HG02885 (cell line): ENCODE measurements around the gene LARP4.
"Not testable (repeated sequence)": the region's sequence is repeated elsewhere in the genome, so short reads cannot be mapped to it uniquely, and the experiment has no call there.

Source experiments
- ATAC-seq: cut with Tn5 transposase; IDR thresholded peaks from one replicate; pipeline ENCODE4 v1.9.1; 2021; ENCODE audit warnings: mild to moderate bottlenecking; ENCODE audit not compliant: unreplicated experiment, poor library complexity

Gene LARP4

DNA sequence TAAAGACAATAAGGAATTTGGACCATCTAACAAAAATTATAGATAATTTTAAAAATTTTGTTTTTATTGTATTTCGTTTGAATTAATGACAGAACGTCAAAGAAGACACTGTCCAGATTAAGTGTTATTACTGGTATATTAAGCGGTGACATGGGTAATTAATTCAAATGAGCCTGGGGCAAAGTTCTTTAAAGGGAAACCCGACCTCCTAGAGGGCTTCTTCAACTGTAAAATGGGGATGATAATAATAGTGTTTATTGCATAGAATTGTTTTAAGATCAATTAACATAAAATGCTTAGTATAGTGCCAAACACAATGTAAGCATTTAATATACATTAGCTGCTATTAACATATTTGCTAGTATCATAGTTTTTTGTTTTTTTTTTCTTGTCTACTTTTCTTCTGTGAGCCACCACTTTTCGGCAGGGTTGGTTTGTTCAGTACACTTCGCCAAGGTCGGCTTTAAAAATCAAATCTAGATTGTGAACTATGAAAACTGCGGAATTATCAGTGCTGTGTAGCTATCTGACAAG is 514 bp upstream of the LARP4 start:
- no peak for ATAC-seq

DNA sequence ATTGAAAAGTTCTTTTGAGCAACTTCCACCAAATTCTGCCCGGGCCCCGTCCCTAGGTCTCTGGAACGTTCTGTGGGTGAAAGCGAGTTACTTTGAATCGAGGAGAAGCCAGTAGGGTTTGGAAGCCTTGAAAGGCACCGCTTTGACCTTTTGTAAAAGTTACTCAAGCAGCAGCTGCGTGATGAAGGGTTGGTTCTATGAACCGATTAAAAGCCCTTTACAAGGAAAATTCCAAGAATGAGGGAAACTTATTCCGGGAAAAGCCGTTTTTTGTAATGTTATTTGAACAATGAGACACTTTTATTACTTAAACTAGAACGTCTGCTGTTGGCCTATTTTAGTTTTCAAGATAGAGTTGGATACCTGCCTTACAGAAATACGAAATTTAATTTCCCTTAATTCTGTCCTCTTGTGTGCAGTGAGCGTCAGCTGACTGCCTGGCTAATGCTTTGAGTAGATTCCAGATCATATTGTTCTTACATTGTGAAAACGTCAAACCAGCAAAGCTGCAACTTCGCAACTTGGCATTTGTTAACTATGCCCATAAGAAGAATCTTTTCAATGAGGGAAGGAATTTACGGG is 906 bp downstream of the LARP4 start:
- ATAC-seq, result no peak

DNA sequence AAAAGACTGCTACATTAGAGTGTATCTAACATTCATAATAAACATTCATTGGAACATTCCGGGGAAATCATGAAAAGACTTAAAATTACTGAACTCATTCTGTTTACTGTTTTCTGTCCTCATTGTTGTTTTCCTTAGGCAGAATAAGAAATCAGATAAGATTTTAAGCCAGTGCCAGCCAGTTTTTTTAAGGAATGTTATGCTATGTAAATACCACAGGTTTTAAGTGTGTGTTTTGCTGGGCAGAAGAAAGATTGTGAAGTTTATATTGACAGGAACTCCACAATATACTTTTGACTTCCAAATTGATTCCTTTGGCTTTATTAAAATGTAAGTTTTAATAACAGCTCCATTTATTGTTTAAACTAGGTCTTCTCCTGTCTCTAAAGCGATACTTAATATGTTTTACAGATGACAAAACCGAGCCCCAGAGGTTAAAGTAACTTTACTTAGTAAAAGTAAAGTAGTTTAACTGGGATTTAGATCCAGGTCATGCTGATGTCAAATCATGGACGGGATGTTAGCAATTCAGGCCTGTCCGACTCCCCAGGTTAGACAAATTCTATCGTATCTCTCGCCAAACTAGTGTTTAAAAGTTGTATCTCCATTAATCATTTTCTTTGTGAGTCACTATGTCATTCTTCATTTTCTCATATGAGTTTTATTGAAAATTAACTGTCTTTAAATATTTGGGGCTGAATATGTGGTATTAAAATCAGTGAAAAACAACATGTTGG is 1.7 kb downstream of the LARP4 start:
- no peak for ATAC-seq

DNA sequence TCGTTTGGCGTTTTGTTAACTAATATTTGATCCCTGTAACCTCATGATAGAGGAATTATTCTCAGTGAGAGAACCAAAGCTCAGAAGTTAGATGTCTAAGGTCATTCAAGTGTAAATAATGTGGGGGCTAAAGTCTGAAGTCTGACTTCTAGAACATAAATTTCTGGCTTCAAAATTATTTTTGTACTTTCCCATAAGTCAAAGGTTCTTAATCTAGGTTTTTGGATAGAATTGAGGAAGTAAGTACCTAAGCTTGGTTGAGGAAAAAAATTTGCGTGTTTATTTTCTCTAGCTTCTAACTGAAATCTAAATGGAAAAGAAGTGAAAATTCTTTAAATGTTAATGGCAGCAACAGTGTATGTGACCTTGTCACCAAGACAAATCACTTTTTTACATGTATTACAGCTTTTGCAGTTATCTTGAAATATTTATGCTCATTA is 2.3 kb downstream of the LARP4 start:
- ATAC-seq, result no peak

DNA sequence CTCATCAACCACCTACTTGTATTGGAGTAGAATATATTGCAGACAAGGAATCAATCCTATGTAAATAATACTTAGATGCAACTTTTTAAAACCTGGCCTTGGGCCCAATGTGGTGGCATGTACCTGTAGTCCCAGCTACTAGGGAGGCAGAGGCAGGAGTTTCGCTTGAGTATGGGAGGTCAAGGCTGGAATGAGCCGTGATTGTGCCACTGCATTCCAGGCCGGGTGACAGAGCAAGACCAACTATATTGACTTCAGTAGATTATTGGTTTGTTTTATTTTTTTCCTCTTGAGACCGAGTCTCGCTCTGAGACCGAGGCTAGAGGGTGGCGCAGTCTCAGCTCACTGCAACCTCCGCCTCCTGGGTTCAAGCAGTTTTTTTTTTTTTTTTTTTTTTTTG is 3.6 kb downstream of the LARP4 start:
- no peak for ATAC-seq

DNA sequence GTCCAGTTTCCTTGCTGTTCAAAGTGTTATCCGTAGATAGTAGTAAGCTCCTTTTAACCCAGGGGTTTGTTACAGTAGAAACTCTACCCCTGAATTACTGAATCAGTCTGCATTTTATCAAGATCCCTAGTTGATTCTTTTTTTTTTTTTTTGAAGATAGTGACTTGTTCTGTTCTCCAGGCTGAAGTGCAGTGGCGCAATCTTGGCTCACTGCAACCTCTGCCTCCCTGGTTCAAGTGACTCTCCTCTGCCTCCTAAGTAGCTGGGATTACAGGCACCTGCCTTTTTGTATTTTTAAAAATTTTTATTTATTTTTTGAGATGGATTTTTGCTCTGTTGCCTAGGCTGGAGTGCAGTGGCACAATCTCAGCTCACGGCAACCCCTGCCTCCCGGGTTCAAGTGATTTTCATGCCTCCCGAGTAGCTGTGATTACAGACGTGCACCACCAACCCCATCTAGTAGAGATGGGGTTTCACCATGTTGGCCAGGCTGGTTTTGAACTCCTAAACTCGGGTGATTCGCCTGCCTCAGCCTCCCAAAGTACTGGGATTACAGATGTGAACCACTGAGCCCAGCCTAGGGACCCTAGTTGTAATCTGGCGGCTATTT is 10.5 kb downstream of the LARP4 start:
- ATAC-seq, result no peak

DNA sequence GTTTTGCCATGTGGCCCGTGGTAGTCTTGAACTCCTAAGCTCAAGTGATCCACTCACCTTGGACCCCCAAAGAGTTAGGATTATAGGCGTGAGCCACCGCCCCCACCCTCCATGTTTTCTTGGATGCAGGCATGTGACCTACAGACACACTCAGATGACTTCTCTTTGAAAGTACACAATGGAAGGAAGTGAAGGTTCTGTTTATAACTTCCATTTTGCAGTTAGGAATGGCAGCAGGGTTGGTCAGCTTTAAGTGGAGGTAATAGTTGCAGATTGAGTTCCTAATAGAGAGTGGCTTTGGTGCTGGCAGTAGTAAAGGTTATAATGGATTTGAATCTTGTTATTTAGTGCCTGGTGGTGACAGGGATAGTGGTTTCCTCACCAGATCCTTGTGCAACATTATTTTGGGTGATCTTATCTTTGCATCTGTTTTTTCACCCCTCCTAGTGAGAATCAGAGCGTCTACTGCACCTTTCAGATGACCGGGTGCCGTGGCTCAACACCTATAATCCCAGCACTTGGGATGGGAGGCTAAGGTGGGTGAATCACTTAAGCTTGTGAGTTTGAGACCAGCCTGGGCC is 15.3 kb downstream of the LARP4 start:
- no peak for ATAC-seq

- ATAC-seq, result no peak
Observed at GRCh38 chr12:50419112-50419909, 18.6 kb downstream of the LARP4 start.

GRCh38 chr12:50422855-50423254 is 22.2 kb downstream of the LARP4 start:
- not testable (repeated sequence) for ATAC-seq

DNA sequence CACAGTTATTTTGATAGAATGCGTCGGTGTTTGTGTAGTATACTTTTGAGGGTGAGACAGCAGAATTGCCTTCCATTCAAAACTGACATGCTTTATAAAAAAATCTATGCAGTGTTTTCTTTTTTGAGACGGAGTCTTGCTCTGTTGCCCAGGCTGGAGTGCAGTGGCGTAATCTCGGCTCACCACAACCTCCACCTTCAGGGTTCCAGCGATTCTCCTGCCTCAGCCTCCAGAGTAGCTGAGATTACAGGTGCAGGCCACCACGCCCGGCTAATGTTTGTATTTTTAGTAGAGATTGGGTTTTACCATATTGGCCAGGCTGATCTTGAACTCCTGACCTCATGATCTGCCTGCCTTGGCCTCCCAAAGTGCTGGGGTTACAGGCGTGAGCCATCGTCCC is 22.7 kb downstream of the LARP4 start:
- not testable (repeated sequence) for ATAC-seq

DNA sequence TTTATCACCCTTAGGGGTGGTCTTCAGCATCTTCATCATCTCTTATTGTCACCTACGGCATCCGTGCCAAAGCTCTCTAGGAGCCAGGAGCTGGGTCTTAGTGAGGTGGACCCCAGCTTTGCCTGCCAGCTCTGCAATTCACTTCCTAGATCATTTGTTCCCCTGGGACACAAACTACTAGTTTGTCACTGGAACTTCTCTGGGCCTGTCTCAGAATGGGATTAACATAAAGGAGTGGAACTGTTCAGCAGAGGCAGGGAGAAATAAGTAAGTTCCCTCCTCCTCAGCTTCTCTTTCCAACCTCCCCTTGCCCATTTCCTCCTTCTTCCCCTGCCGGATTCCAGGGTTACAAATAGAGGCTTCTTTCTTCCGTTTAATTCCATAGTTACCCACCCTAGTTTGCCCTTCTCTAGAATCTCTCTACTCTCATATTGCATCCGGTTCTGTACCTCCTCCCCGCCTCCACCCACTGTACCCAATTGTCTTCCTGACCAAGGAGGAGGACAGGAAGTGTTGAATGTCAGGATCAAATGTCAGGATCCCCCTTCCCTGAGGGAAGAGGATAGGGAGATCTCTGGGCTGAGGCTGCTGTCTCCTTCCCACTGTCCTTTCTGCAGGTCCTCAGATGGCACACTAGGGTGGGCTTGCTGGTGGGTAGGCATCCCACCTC is 25.0 kb downstream of the LARP4 start:
- no peak for ATAC-seq

DNA sequence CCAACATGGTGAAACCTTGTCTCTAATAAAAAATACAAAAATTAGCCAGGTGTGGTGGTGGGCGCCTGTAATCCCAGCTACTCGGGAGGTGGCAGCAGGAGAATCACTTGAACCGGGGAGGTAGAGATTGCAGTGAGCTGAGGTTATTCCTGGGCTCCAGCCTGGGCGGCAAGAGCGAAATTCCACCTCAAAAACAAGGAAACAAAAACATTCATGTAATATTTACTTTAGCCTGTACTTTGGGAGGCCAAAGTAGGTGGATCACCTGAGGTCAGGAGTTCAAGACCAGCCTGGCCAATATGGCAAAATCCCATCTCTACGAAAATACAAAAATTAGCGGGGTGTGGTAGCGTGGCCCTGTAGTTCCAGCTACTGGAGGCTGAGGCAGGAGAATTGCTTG is 31.0 kb downstream of the LARP4 start:
- not testable (repeated sequence) for ATAC-seq

DNA sequence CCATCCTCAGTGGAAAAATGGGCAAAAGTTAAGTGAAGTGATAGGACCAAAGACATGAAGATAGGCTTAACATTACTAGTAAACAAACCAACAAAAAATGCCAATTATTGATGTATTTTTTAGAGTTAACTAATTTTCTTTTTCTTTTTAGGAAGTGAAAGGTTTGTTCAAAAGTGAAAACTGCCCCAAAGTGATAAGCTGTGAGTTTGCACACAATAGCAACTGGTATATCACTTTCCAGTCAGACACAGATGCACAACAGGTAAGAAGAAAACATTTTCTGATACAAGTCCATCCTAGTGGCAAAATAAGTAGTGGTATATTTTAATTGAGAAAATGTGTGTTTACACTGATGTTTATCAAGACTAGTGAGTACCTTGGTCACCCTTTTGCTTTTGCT is 39.6 kb downstream of the LARP4 start:
- ATAC-seq, result no peak

- ATAC-seq, result no peak
Observed at GRCh38 chr12:50441763-50442162, 41.1 kb downstream of the LARP4 start.

DNA sequence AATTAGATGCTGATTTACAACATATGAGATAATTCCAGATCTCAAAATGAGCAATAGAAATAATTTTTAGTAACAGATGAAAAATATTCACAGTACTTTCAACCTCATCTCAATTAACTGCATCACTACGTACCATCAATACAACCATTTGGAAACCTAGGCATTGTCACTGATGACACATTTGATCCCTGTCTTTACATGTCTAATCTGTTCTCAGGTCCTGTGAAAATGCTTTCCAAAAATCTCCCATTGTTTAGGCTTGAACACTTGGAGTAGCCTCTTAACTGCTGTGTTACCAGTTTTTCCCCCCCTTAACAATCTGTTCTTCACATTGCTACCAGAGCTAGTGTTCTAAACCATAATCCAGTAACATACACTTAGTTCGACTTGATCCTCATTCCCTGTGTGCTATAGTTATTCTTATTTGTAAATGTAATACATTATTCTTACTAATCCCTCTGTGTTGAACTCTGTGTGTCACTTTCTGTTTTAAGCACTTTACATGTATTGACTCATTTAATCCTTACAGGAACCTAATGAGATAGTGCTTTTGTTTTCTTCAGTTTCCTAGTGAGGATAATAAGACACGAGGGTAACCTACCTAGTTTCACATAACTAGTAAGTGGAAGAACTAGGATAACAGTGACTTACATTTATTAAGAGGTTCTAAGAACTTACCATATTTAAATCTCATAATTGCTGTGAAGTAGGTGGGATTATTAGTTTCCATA is 41.7 kb downstream of the LARP4 start:
- no peak for ATAC-seq

GRCh38 chr12:50449671-50450070 is 49.0 kb downstream of the LARP4 start:
- ATAC-seq, result not testable (repeated sequence)

GRCh38 chr12:50452795-50453194 is 52.1 kb downstream of the LARP4 start:
- ATAC-seq, result no peak

DNA sequence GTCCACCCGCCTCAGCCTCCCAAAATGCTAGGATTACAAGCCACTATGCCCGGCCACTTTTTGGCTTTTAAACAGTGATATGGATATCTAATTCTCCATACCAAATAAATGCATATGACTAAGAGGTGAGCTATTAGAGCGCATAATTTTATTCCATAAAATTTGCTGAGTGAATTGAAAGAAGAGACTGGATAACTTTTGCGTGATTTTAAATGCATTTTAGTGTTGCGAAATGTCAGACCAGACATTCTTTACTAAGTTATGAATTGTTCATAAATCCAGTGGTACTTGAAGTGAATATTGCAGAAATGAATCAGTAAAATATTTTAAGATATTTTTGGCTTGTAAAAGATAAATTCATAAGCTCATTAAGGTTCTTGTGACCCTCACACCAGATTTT is 53.2 kb downstream of the LARP4 start:
- ATAC-seq, result no peak

GRCh38 chr12:50458606-50459005 is 57.9 kb downstream of the LARP4 start:
- no peak for ATAC-seq
